Measurements from ENCODE around the gene FOXO6.
"Not testable (repeated sequence)": the region's sequence is repeated elsewhere in the genome, so short reads cannot be mapped to it uniquely, and the experiment has no call there.

Gene FOXO6

DNA sequence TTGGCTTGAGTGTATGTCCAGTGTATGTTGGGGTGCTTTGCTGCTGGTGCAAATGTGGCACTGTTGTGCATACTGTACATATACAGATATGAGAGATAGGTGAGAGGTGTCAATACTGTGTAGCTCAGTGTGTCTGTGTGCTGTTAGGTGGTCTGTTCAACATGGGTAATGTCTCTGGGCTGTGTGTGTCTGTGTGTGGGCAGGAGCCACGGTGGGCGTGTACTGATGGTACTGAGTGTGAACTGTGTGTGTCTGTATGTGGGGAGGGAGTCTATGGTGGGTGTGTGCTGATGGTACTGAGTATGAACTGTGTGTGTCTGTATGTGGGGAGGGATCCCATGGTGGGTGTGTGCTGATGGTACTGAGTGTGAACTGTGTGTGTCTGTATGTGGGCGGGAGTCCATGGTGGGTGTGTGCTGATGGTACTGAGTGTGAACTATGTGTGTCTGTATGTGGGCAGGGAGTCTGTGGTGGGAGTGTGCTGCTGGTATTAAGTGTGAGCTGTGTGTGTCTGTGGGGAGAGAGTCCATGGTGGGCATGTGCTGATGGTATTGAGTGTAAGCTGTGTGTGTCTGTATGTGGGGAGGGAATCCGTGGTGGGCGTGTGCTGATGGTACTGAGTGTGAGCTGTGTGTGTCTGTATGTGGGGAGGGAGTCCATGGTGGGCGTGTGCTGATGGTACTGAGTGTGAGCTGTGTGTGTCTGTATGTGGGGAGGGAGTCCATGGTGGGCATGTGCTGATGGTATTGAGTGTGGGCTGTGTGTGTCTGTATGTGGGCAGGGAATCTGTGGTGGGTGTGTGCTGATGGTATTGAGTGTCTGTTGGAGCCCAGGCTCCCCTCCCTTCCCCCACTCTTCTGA is 32.2 kb upstream of the FOXO6 start:
- in situ Hi-C loops (cut with MboI; ENCODE audit: low sequenced_read_pairs): no loop called here

DNA sequence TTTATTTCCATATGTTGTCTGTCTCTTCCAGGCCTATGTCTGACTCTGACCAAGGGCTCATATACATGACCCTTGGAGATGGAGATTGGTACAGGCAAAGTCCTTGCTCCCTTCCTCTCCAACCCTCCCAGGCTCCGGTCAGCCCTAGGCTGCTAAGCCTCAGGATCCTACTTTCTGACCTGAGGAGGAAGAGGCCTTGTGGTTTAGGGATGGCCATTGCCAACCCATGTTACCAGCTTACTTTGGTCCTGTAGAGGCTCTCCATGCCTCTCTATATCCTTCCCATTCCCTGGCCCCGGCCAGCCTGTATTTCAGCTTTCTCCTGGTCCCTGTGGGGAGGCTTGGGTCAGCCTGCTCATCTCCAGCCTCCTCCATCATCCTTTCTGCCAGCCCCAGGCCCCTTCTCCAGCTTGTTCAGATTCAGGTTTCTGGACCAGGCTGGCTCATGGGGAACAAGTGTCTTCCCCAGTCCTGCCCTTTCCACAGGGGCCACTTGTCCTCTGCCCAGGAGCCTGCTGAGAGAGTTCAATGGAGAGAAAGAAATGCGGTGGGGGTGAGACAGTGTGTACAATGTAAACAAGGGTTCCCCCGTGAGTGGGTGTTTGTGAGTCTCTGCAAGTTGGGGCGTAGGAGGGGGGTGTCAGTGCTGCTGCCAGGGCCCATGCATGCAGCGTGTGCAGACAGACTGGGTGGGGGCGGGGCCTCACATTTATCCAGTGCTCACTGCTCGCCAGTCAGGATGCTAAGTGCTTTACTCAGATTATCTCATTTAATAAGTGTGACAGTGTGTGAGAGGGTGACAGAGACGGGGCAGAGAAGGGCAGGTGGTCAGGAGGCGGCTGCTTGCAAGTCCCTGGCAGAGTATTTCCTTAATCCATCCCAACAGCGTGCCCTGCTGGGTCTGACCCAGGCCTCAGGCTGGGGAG is 31.3 kb upstream of the FOXO6 start:
- in situ Hi-C loops (cut with MboI; ENCODE audit: low sequenced_read_pairs): no loop called here

- in situ Hi-C loops (cut with MboI; ENCODE audit: low sequenced_read_pairs): no loop called here
Observed at GRCh38 chr1:41330588-41331545, 30.4 kb upstream of the FOXO6 start.

GRCh38 chr1:41331546-41331917 is 29.7 kb upstream of the FOXO6 start:
- in situ Hi-C loops (cut with MboI; ENCODE audit: low sequenced_read_pairs): no loop called here

- in situ Hi-C loops (cut with MboI; ENCODE audit: low sequenced_read_pairs): not testable (repeated sequence)
Observed at GRCh38 chr1:41332161-41332560, 29.1 kb upstream of the FOXO6 start.

- in situ Hi-C loops (cut with MboI; ENCODE audit: low sequenced_read_pairs): no loop called here
Observed at GRCh38 chr1:41333146-41333784, 28.0 kb upstream of the FOXO6 start.

GRCh38 chr1:41338820-41339219 is 22.4 kb upstream of the FOXO6 start:
- in situ Hi-C loops (cut with MboI; ENCODE audit: low sequenced_read_pairs): no loop called here

GRCh38 chr1:41340655-41341364 is 20.4 kb upstream of the FOXO6 start:
- in situ Hi-C loops (cut with MboI; ENCODE audit: low sequenced_read_pairs): no loop called here

DNA sequence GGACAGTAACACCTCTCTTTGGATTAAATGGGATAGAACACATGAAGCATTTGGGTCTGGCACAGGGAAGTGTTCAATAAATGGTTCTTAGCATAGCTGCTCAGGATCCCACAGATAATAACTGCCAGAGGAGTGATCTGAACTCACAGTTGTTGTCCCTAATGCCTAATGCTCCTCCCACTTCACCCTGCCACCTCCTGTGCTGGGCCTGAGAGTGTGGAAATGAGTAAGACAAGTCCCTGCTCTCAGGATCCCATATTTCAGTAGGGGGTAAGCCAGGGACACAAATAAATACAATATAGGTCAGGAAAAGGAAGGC is 19.9 kb upstream of the FOXO6 start:
- in situ Hi-C loops (cut with MboI; ENCODE audit: low sequenced_read_pairs): no loop called here

GRCh38 chr1:41341772-41342562 is 19.3 kb upstream of the FOXO6 start:
- in situ Hi-C loops (cut with MboI; ENCODE audit: low sequenced_read_pairs): no loop called here

GRCh38 chr1:41342774-41343355 is 18.4 kb upstream of the FOXO6 start:
- in situ Hi-C loops (cut with MboI; ENCODE audit: low sequenced_read_pairs): no loop called here

- in situ Hi-C loops (cut with MboI; ENCODE audit: low sequenced_read_pairs): no loop called here
Observed at GRCh38 chr1:41343790-41344699, 17.2 kb upstream of the FOXO6 start.

DNA sequence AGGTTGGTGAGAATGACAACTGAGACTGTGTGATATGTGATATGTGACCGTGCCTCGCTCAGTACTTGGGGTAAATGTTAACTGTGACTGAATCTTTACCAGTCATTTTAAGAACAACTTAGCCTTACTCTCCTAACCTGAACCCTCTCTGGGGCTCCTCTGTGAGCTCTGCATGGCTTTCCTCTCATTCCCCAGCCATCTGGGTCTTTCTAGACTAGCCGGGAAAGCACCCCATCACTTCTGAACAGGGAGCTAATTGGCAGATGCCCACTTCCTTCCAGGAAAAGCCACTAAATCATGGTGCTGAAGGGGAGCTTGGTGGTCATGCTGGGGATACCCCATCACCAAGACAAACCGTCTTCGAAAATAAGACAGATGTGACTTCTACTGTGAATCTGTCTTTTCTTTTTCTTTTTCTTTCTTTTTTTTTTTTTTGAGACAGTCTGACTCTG is 16.5 kb upstream of the FOXO6 start:
- in situ Hi-C loops (cut with MboI; ENCODE audit: low sequenced_read_pairs): no loop called here

DNA sequence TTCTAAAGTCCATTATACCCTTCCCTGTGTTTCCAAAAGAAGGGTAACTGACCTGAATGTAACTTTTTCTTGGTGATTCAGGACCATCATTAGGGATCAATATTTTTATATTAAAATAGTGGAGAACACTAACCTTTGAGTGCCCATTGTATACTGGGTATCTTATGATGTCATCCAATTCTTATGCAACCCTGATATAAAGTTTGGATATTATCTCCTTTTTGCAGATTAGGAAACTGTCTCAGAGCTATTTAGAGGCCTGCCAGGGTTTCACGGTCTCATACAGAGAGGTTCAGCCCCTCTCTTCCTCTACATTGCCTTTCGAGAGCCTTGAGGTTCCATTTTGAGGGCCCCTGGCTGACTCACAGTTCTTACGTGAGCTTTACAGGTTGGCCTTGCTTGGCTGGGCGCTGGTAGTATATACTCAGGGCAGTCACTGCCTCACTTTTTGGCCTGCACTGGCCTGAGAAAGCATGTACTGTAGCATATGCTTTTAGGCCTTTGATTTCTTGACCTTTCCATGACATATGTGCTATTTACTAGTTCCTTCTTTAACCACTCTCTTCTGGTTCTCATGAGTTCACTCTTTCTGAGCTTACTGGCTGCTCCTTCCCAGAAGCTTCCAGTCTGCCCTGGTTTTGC is 15.7 kb upstream of the FOXO6 start:
- in situ Hi-C loops (cut with MboI; ENCODE audit: low sequenced_read_pairs): no loop called here

GRCh38 chr1:41347276-41347675 is 14.0 kb upstream of the FOXO6 start:
- in situ Hi-C loops (cut with MboI; ENCODE audit: low sequenced_read_pairs): no loop called here

- in situ Hi-C loops (cut with MboI; ENCODE audit: low sequenced_read_pairs): no loop called here
Observed at GRCh38 chr1:41348394-41348793, 12.8 kb upstream of the FOXO6 start.

Measured in HL-60/S4 treated with retinoic acid at 250 ng/mL for 4 days and 3 days (cell line).